GM18907 (cell line): ENCODE results near the gene MYPOP.

ENCODE experiments used
- ATAC-seq: cut with Tn5 transposase; IDR thresholded peaks from one replicate; pipeline ENCODE4 v1.9.1; 2021; ENCODE audit warnings: mild to moderate bottlenecking, moderate library complexity; ENCODE audit not compliant: unreplicated experiment

MYPOP gene

GRCh38 chr19:45901912-45902650, at the start of gene MYPOP:
TSS of gene MYPOP (minus strand) at chr19:45902613. CDS start at chr19:45901773, 840 bp downstream.
- ATAC-seq = no peak

- no peak for ATAC-seq
Measured at GRCh38 chr19:45947926-45948325, 45.5 kb upstream of the MYPOP start.

- no peak for ATAC-seq
Measured at GRCh38 chr19:45940515-45940805, 38.0 kb upstream of the MYPOP start.

GRCh38 chr19:45939792-45940514, 37.5 kb upstream of the MYPOP start:
- ATAC-seq = no peak

GRCh38 chr19:45938733-45939319, 36.4 kb upstream of the MYPOP start:
- ATAC-seq = no peak

GRCh38 chr19:45935267-45935666, 32.9 kb upstream of the MYPOP start:
- ATAC-seq = no peak

GRCh38 chr19:45934551-45935230, 32.3 kb upstream of the MYPOP start:
- ATAC-seq = no peak

GRCh38 chr19:45933759-45934158, 31.3 kb upstream of the MYPOP start:
- ATAC-seq = no peak

- ATAC-seq = no peak
Measured at GRCh38 chr19:45931055-45931454, 28.6 kb upstream of the MYPOP start.

- ATAC-seq = no peak
Measured at GRCh38 chr19:45929247-45929646, 26.8 kb upstream of the MYPOP start.

- peak; percentile 69 for ATAC-seq
Measured at GRCh38 chr19:45927565-45928261, 25.3 kb upstream of the MYPOP start.

- no peak for ATAC-seq
Measured at GRCh38 chr19:45924891-45925447, 22.6 kb upstream of the MYPOP start.

- no peak for ATAC-seq
Measured at GRCh38 chr19:45922281-45922680, 19.9 kb upstream of the MYPOP start.

GRCh38 chr19:45920458-45920857, 18.0 kb upstream of the MYPOP start:
- no peak for ATAC-seq

- ATAC-seq = no peak
Measured at GRCh38 chr19:45919678-45920077, 17.3 kb upstream of the MYPOP start.

GRCh38 chr19:45918721-45919120, 16.3 kb upstream of the MYPOP start:
- ATAC-seq = no peak

GRCh38 chr19:45917421-45918091, 15.1 kb upstream of the MYPOP start:
- ATAC-seq = no peak

- no peak for ATAC-seq
Measured at GRCh38 chr19:45913874-45914830, 11.7 kb upstream of the MYPOP start, which contains the start of gene NANOS2. TSS of gene NANOS2 (minus strand) at chr19:45914778. CDS start at chr19:45914693, 85 bp downstream.

- no peak for ATAC-seq
Measured at GRCh38 chr19:45911291-45911690, 8.9 kb upstream of the MYPOP start.
